GM20000 (cell line): ENCODE results near the gene DSCAM.

Source experiments
- DNase-seq: peaks from one replicate; pipeline ENCODE4 v3.0.0; 2012; ENCODE audit warnings: low spot score
- CTCF ChIP-seq: IDR thresholded peaks from 2 replicates; pipeline ENCODE4 v1.5.1; 2012; ENCODE audit warnings: mild to moderate bottlenecking, control low read depth; ENCODE audit errors: extremely low read depth, missing control alignments

The DSCAM gene

GRCh38 chr21:40243685-40244084, 603.3 kb downstream of the DSCAM start:
- TF ChIP-seq CTCF, result no peak
- no peak for DNase-seq

GRCh38 chr21:40242586-40243265, 604.2 kb downstream of the DSCAM start:
- no peak for TF ChIP-seq CTCF
- no peak for DNase-seq

- TF ChIP-seq CTCF, result no peak
- no peak for DNase-seq
Observed at GRCh38 chr21:40235528-40235927, 611.4 kb downstream of the DSCAM start.

DNA sequence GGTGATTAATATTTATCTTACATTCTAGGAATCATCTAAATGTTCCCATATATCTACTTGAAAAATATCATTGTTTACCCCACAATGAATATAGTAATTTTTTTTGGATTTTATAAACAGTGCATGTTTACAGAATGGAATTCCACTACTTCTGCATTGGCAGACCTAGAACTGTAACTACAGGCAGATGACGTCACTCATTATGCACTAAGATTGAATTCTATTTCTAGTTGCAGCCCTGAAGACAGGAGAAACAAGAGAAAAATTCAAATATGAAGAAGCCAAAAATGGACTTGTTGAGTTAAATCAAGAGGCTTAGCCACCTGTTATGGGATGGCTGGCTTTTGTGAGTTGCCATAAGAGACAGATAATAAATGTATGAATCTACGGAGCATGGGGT, 615.0 kb downstream of the DSCAM start:
- DNase-seq, result no peak
- no peak for TF ChIP-seq CTCF

DNA sequence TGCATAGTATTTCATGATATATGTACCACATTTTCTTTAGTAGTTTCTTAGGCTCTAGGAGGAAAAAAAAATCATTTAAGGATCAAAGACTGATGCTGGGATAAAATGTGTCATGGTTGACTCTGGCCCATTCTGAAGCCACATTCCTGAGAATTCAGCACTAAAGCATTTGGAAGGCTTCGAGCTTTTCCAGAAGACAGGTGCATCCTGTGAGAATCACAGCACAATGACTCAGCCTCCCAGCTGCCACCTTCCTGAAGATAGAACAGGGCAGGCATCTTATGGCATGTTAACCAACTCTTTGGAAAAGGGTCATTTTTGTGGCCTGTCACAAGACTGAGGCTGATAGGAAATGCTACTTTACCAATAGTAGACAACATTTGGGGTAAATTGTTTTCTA, 619.9 kb downstream of the DSCAM start:
- no peak for DNase-seq
- no peak for TF ChIP-seq CTCF

- no peak for DNase-seq
- TF ChIP-seq CTCF, result no peak
Observed at GRCh38 chr21:40215941-40216340, 631.0 kb downstream of the DSCAM start.

DNA sequence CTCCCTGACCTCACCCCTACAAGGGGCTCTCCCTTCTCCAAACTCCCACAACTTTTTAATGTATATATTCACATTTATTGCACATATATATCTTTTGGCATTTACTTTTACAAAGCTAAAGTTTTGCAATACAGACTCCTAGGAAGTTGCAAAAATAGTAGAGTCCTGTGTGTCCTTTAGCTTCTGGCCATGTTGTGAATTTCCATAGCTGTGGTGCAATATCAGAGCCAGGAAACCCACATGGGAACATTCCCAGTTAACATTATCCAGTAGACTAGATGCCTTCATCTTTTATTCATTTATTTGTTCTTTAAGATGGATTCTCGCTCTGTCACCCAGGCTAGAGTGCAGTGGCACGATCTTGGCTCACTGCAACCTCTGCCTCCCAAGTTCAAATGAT, 636.7 kb downstream of the DSCAM start:
- no peak for DNase-seq
- no peak for TF ChIP-seq CTCF
